ENCODE measurements around the gene DOK5. TPM values are rescaled to one million over a fixed set of nuclear protein-coding genes. Genes with fewer than 3 reads are reported as not detected.
"Not testable (repeated sequence)": the region's sequence is repeated elsewhere in the genome, so short reads cannot be mapped to it uniquely, and the experiment has no call there.

The DOK5 gene
- total and polyA plus RNA-seq, 4 donors = 19.1 to 45.7 (median 32.7) TPM

- peak in 3 of 6 donors; percentile 21 to 85 (median 55) for DNase-seq (ENCODE audit: low read depth in 4 of 6, low spot score in 6 of 6)
Observed at GRCh38 chr20:54477191-54477955, 2.0 kb downstream of the DOK5 start.

GRCh38 chr20:54479138-54479906, 3.9 kb downstream of the DOK5 start:
- peak in 2 of 6 donors; percentile 25 to 55 for DNase-seq (ENCODE audit: low read depth in 4 of 6, low spot score in 6 of 6)
- H3K4me3 ChIP-seq (ENCODE audit: low read depth, low read length) = no peak overlapping the region
- H3K9me3 ChIP-seq (ENCODE audit: control insufficient read depth, insufficient read depth, low read length) = no peaks in the 10 kb centered on the region
- no peak overlapping the region for H3K27ac ChIP-seq (ENCODE audit: low read depth, low read length)
- peaks cover 6% of the 10 kb centered on the region for H3K27me3 ChIP-seq (ENCODE audit: control insufficient read depth, insufficient read depth, low read length)
- H3K36me3 ChIP-seq (ENCODE audit: control insufficient read depth, insufficient read depth, low read length) = no peaks in the 10 kb centered on the region
- WGBS (ENCODE audit: insufficient coverage) = 52% methylated on average over 4 of the region's 9 CpGs
- H3K4me1 ChIP-seq (ENCODE audit: control insufficient read depth, insufficient read depth, low read length) = peaks cover 13% of the 10 kb centered on the region

More at GRCh38 chr20:54477191-54477955, 2.0 kb downstream of the DOK5 start:
- Histone ChIP-seq H3K4me3 (ENCODE audit: low read depth, low read length) (peak overlapping the region; percentile 74), H3K9me3 (ENCODE audit: control insufficient read depth, insufficient read depth, low read length) (no peaks in the 10 kb centered on the region), H3K27me3 (ENCODE audit: control insufficient read depth, insufficient read depth, low read length) (peaks cover 6% of the 10 kb centered on the region), H3K36me3 (ENCODE audit: control insufficient read depth, insufficient read depth, low read length) (no peaks in the 10 kb centered on the region), H3K27ac (ENCODE audit: low read depth, low read length) (no peak overlapping the region), H3K4me1 (ENCODE audit: control insufficient read depth, insufficient read depth, low read length) (peaks cover 13% of the 10 kb centered on the region)
- no CpG with 5 or more reads among the region's 3 CpGs for WGBS (ENCODE audit: insufficient coverage)

- WGBS (ENCODE audit: insufficient coverage) = 93% methylated on average over 3 of the region's 7 CpGs
- H3K9me3 ChIP-seq (ENCODE audit: control insufficient read depth, insufficient read depth, low read length); H3K4me3 ChIP-seq (ENCODE audit: low read depth, low read length); H3K27ac ChIP-seq (ENCODE audit: low read depth, low read length); DNase-seq (ENCODE audit: low read depth in 4 of 6, low spot score in 6 of 6); H3K27me3 ChIP-seq (ENCODE audit: control insufficient read depth, insufficient read depth, low read length); H3K36me3 ChIP-seq (ENCODE audit: control insufficient read depth, insufficient read depth, low read length): not testable (repeated sequence)
- H3K4me1 ChIP-seq (ENCODE audit: control insufficient read depth, insufficient read depth, low read length) = peaks cover 10% of the 10 kb centered on the region
Observed at GRCh38 chr20:54479937-54480336, 4.5 kb downstream of the DOK5 start.

GRCh38 chr20:54481442-54481841, 6.0 kb downstream of the DOK5 start:
- 95% methylated on average over 3 of the region's 4 CpGs for WGBS (ENCODE audit: insufficient coverage)
- Histone ChIP-seq H3K4me3 (ENCODE audit: low read depth, low read length) (no peak overlapping the region), H3K9me3 (ENCODE audit: control insufficient read depth, insufficient read depth, low read length) (no peaks in the 10 kb centered on the region), H3K27me3 (ENCODE audit: control insufficient read depth, insufficient read depth, low read length) (peaks cover 1% of the 10 kb centered on the region), H3K27ac (ENCODE audit: low read depth, low read length) (no peak overlapping the region), H3K36me3 (ENCODE audit: control insufficient read depth, insufficient read depth, low read length) (no peaks in the 10 kb centered on the region), H3K4me1 (ENCODE audit: control insufficient read depth, insufficient read depth, low read length) (peaks cover 2% of the 10 kb centered on the region)
- no peak for DNase-seq (ENCODE audit: low read depth in 4 of 6, low spot score in 6 of 6)

- H3K4me3 ChIP-seq (ENCODE audit: low read depth, low read length) = no peak overlapping the region
- no peaks in the 10 kb centered on the region for H3K4me1 ChIP-seq (ENCODE audit: control insufficient read depth, insufficient read depth, low read length)
- H3K36me3 ChIP-seq (ENCODE audit: control insufficient read depth, insufficient read depth, low read length) = no peaks in the 10 kb centered on the region
- DNase-seq (ENCODE audit: low read depth in 4 of 6, low spot score in 6 of 6) = no peak
- no peaks in the 10 kb centered on the region for H3K27me3 ChIP-seq (ENCODE audit: control insufficient read depth, insufficient read depth, low read length)
- 100% methylated on average over 1 of the region's 8 CpGs for WGBS (ENCODE audit: insufficient coverage)
- no peak overlapping the region for H3K27ac ChIP-seq (ENCODE audit: low read depth, low read length)
- no peaks in the 10 kb centered on the region for H3K9me3 ChIP-seq (ENCODE audit: control insufficient read depth, insufficient read depth, low read length)
Observed at GRCh38 chr20:54485631-54486030, 10.2 kb downstream of the DOK5 start.

- no peaks in the 10 kb centered on the region for H3K36me3 ChIP-seq (ENCODE audit: control insufficient read depth, insufficient read depth, low read length)
- WGBS (ENCODE audit: insufficient coverage) = no CpG with 5 or more reads among the region's 4 CpGs
- H3K27me3 ChIP-seq (ENCODE audit: control insufficient read depth, insufficient read depth, low read length) = no peaks in the 10 kb centered on the region
- H3K27ac ChIP-seq (ENCODE audit: low read depth, low read length) = no peak overlapping the region
- H3K4me3 ChIP-seq (ENCODE audit: low read depth, low read length) = no peak overlapping the region
- H3K9me3 ChIP-seq (ENCODE audit: control insufficient read depth, insufficient read depth, low read length) = no peaks in the 10 kb centered on the region
- no peaks in the 10 kb centered on the region for H3K4me1 ChIP-seq (ENCODE audit: control insufficient read depth, insufficient read depth, low read length)
- no peak for DNase-seq (ENCODE audit: low read depth in 4 of 6, low spot score in 6 of 6)
Observed at GRCh38 chr20:54486585-54486984, 11.2 kb downstream of the DOK5 start.

- Histone ChIP-seq H3K9me3 (ENCODE audit: control insufficient read depth, insufficient read depth, low read length) (no peaks in the 10 kb centered on the region), H3K36me3 (ENCODE audit: control insufficient read depth, insufficient read depth, low read length) (no peaks in the 10 kb centered on the region), H3K27ac (ENCODE audit: low read depth, low read length) (no peak overlapping the region), H3K4me3 (ENCODE audit: low read depth, low read length) (no peak overlapping the region), H3K4me1 (ENCODE audit: control insufficient read depth, insufficient read depth, low read length) (no peaks in the 10 kb centered on the region), H3K27me3 (ENCODE audit: control insufficient read depth, insufficient read depth, low read length) (no peaks in the 10 kb centered on the region)
- DNase-seq (ENCODE audit: low read depth in 4 of 6, low spot score in 6 of 6) = no peak
- WGBS (ENCODE audit: insufficient coverage) = no CpG with 5 or more reads among the region's 2 CpGs
Observed at GRCh38 chr20:54488442-54488841, 13.0 kb downstream of the DOK5 start.

- Histone ChIP-seq H3K36me3 (ENCODE audit: control insufficient read depth, insufficient read depth, low read length) (no peaks in the 10 kb centered on the region), H3K4me1 (ENCODE audit: control insufficient read depth, insufficient read depth, low read length) (no peaks in the 10 kb centered on the region), H3K27ac (ENCODE audit: low read depth, low read length) (no peak overlapping the region), H3K27me3 (ENCODE audit: control insufficient read depth, insufficient read depth, low read length) (no peaks in the 10 kb centered on the region), H3K9me3 (ENCODE audit: control insufficient read depth, insufficient read depth, low read length) (no peaks in the 10 kb centered on the region), H3K4me3 (ENCODE audit: low read depth, low read length) (no peak overlapping the region)
- 100% methylated on average over 1 of the region's 7 CpGs for WGBS (ENCODE audit: insufficient coverage)
- no peak for DNase-seq (ENCODE audit: low read depth in 4 of 6, low spot score in 6 of 6)
Observed at GRCh38 chr20:54491506-54491905, 16.1 kb downstream of the DOK5 start.

- no peaks in the 10 kb centered on the region for H3K27me3 ChIP-seq (ENCODE audit: control insufficient read depth, insufficient read depth, low read length)
- H3K4me3 ChIP-seq (ENCODE audit: low read depth, low read length) = no peak overlapping the region
- no peak for DNase-seq (ENCODE audit: low read depth in 4 of 6, low spot score in 6 of 6)
- WGBS (ENCODE audit: insufficient coverage) = 93% methylated on average over 2 of the region's 3 CpGs
- no peaks in the 10 kb centered on the region for H3K9me3 ChIP-seq (ENCODE audit: control insufficient read depth, insufficient read depth, low read length)
- H3K36me3 ChIP-seq (ENCODE audit: control insufficient read depth, insufficient read depth, low read length) = no peaks in the 10 kb centered on the region
- H3K4me1 ChIP-seq (ENCODE audit: control insufficient read depth, insufficient read depth, low read length) = no peaks in the 10 kb centered on the region
- no peak overlapping the region for H3K27ac ChIP-seq (ENCODE audit: low read depth, low read length)
Observed at GRCh38 chr20:54494303-54495006, 19.1 kb downstream of the DOK5 start.

All from spinal cord (tissue), 10 donors.